Body of pancreas (tissue), 4 donors: ENCODE data around the gene ZNF516.

Experiments used
- POLR2A ChIP-seq, 3 donors: fragments of 450-650 bp; IDR thresholded peaks; one replicate each; pipeline ENCODE4 v1.6.1; 2016; ENCODE audit warnings: antibody characterized with exemption in 3 of 3, mild to moderate bottlenecking in 2 of 3
- TF ChIP-seq, protein P1 (sequence below), 7 experiments: fragments of 450-650 bp in 4 of 7; fragments of 200-600 bp in 3 of 7; sonication (generic) in 3 of 7; IDR thresholded peaks; one replicate each; pipeline ENCODE4 v1.5.1; 2016 to 2019; ENCODE audit warnings: antibody characterized with exemption in 7 of 7

DNA sequence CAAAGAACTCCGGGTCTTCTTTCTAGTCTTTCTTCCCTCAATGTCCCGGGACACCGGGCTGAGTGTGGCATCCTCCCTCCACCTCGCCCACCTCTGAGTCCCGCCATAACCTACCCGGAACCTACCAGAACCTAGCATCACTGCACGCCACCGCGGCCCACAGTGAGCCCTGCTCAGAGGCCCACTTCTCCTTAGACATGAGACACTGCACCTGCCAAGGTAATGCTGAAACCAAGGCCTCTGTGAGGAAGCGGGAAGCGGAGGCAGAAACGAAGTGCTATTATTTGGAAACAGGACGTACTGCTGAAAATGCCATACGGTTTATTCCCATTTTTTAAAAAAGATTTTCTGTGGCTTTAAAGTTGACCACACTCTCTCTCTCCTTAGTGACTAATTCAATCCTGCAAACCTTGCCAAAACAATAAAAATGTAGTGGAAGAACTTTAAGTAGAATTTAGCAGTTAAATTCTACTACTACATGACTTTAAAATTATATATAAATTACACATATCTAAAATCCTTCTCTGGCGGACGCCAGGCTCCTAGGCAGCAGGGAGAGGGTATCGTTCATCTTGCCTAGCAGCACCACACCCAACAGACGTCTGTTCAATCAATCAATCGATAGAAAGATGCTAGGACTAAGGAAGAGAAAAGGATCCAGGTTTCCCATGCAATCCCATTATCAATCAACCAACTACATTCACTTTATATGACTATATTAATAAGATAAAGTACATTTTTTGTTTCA lies 82.0 kb downstream of the ZNF516 start:
- TF ChIP-seq, protein P1, sequence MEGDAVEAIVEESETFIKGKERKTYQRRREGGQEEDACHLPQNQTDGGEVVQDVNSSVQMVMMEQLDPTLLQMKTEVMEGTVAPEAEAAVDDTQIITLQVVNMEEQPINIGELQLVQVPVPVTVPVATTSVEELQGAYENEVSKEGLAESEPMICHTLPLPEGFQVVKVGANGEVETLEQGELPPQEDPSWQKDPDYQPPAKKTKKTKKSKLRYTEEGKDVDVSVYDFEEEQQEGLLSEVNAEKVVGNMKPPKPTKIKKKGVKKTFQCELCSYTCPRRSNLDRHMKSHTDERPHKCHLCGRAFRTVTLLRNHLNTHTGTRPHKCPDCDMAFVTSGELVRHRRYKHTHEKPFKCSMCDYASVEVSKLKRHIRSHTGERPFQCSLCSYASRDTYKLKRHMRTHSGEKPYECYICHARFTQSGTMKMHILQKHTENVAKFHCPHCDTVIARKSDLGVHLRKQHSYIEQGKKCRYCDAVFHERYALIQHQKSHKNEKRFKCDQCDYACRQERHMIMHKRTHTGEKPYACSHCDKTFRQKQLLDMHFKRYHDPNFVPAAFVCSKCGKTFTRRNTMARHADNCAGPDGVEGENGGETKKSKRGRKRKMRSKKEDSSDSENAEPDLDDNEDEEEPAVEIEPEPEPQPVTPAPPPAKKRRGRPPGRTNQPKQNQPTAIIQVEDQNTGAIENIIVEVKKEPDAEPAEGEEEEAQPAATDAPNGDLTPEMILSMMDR (IDR thresholded peaks at IDR 0.05) = no peak
- TF ChIP-seq POLR2A (IDR thresholded peaks at IDR 0.05) = no peak
